ENCODE measurements around the gene CDC5L. TPM values are rescaled to one million over a fixed set of nuclear protein-coding genes. Genes with fewer than 3 reads are reported as not detected.

CDC5L gene
- total RNA-seq, 4 donors from 2014 or later, result 16.7 to 20.1 (median 17.3) TPM

- Histone ChIP-seq H3K36me3 (no peaks in the 10 kb centered on the region), H3K27ac (no peak overlapping the region), H3K27me3 (no peaks in the 10 kb centered on the region), H3K4me1 (peaks cover 0 to 5% (median 0%) of the 10 kb centered on the region in 4 donors), H3K4me3 (no peak overlapping the region), H3K9me3 (no peaks in the 10 kb centered on the region)
- no peak for DNase-seq (ENCODE audit: low spot score in 2 of 2)
- 97 to 98% methylated on average over 3 of the region's 3 CpGs for WGBS, 2 donors
- TF ChIP-seq POLR2A (IDR thresholded peaks at IDR 0.05) (no peak), EP300 (IDR thresholded peaks at IDR 0.05) (no peak), CTCF (IDR thresholded peaks at IDR 0.05) (no peak)
Measured at GRCh38 chr6:44363377-44363926, 24.1 kb upstream of the CDC5L start.

- Histone ChIP-seq H3K4me3 (no peak overlapping the region), H3K36me3 (no peaks in the 10 kb centered on the region), H3K4me1 (peaks cover 0 to 5% (median 0%) of the 10 kb centered on the region in 4 donors), H3K27me3 (no peaks in the 10 kb centered on the region), H3K9me3 (no peaks in the 10 kb centered on the region), H3K27ac (no peak overlapping the region)
- TF ChIP-seq POLR2A (IDR thresholded peaks at IDR 0.05) (no peak), EP300 (IDR thresholded peaks at IDR 0.05) (no peak), CTCF (IDR thresholded peaks at IDR 0.05) (no peak)
- no peak for DNase-seq (ENCODE audit: low spot score in 2 of 2)
- WGBS, 2 donors, result 85 to 93% methylated on average over 3 of the region's 3 CpGs
Measured at GRCh38 chr6:44366781-44367180, 20.7 kb upstream of the CDC5L start.

GRCh38 chr6:44367681-44368080 is 19.8 kb upstream of the CDC5L start:
- Histone ChIP-seq H3K4me3 (no peak overlapping the region), H3K9me3 (no peaks in the 10 kb centered on the region), H3K36me3 (no peaks in the 10 kb centered on the region), H3K4me1 (no peaks in the 10 kb centered on the region), H3K27ac (no peak overlapping the region), H3K27me3 (no peaks in the 10 kb centered on the region)
- DNase-seq (ENCODE audit: low spot score in 2 of 2), result no peak
- 45 to 55% methylated on average over 2 of the region's 2 CpGs for WGBS, 2 donors
- TF ChIP-seq POLR2A (IDR thresholded peaks at IDR 0.05), result no peak
- TF ChIP-seq EP300 (IDR thresholded peaks at IDR 0.05), result no peak
- no peak for TF ChIP-seq CTCF (IDR thresholded peaks at IDR 0.05)

- DNase-seq (ENCODE audit: low spot score in 2 of 2), result no peak
- no peaks in the 10 kb centered on the region for H3K27me3 ChIP-seq
- H3K4me1 ChIP-seq, result no peaks in the 10 kb centered on the region
- WGBS, 2 donors, result 50 to 55% methylated on average over 3 of the region's 3 CpGs
- TF ChIP-seq POLR2A (IDR thresholded peaks at IDR 0.05) (no peak), CTCF (IDR thresholded peaks at IDR 0.05) (no peak), EP300 (IDR thresholded peaks at IDR 0.05) (no peak)
- no peaks in the 10 kb centered on the region for H3K36me3 ChIP-seq
- no peaks in the 10 kb centered on the region for H3K9me3 ChIP-seq
- H3K27ac ChIP-seq, result no peak overlapping the region
- no peak overlapping the region for H3K4me3 ChIP-seq
Measured at GRCh38 chr6:44373051-44373450, 14.5 kb upstream of the CDC5L start.

GRCh38 chr6:44373787-44374186 is 13.7 kb upstream of the CDC5L start:
- no peaks in the 10 kb centered on the region for H3K4me1 ChIP-seq
- TF ChIP-seq CTCF (IDR thresholded peaks at IDR 0.05) (no peak), POLR2A (IDR thresholded peaks at IDR 0.05) (no peak), EP300 (IDR thresholded peaks at IDR 0.05) (no peak)
- 50 to 58% methylated on average over 2 of the region's 2 CpGs for WGBS, 2 donors
- H3K4me3 ChIP-seq, result no peak overlapping the region
- no peak overlapping the region for H3K27ac ChIP-seq
- no peaks in the 10 kb centered on the region for H3K36me3 ChIP-seq
- DNase-seq (ENCODE audit: low spot score in 2 of 2), result no peak
- no peaks in the 10 kb centered on the region for H3K9me3 ChIP-seq
- H3K27me3 ChIP-seq, result no peaks in the 10 kb centered on the region

Data from tibial nerve (tissue), 4 donors.